ENCODE results near the gene USP31. TPM values are rescaled to one million over a fixed set of nuclear protein-coding genes. Genes with fewer than 3 reads are reported as not detected.

USP31 gene
- total RNA-seq, 1 donor from 2014 or later = 32.2 TPM

DNA sequence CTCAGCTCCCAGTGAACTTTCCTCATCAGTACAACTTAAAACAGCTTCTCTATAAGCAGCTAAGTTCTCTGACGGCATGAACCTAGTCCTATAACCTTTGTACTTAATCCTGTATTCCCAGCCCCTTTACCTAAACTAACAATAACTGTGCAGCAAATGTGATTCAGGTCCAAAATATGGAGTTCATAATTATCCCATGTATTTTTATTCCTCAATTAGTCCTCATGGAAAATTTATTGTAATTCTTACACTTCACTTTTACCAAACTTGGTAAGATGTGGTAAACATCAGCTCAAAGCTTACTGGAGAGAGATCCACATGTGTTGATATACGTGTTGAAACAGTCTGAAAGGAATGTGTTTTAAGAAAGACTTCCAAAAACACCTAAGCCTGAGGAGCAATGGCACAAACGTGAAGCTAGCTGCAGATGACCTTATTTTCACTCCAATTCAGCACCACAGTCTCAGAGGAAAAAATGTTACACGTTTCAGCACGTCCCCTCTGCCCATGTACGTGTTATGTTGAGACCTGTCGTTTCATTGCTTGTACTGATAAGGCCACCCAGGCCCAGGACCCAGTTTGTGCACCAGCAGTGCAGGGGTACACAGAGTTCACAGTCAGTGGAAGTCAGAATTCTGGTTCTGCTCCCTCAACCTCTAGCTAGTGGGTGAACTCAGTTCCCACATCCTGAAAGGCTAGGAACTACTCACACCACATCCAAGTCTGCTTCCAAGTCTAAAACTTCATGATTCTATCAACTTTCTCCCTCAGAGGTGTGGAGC is 7.1 kb downstream of the USP31 start:
- intact Hi-C loops (cut with DNase I) = no loop called here
- Histone ChIP-seq H3K36me3 (no peaks in the 10 kb centered on the region), H3K4me3 (peak overlapping the region in 1 of 2 donors; percentile 16), H3K4me1 (peaks cover 89% of the 10 kb centered on the region), H3K27me3 (no peaks in the 10 kb centered on the region), H3K9me3 (no peaks in the 10 kb centered on the region), H3K27ac (peak overlapping the region; percentile 79)
- TF ChIP-seq CTCF (IDR thresholded peaks at IDR 0.05) = no peak
- TF ChIP-seq POLR2AphosphoS5 (IDR thresholded peaks at IDR 0.05; ENCODE audit: insufficient read depth in 1 of 2, low read depth in 1 of 2) = peak in 1 of 2 donors; percentile 19
- TF ChIP-seq POLR2A (IDR thresholded peaks at IDR 0.05) = no peak
- DNase-seq (ENCODE audit: extremely low spot score in 2 of 2) = no peak

DNA sequence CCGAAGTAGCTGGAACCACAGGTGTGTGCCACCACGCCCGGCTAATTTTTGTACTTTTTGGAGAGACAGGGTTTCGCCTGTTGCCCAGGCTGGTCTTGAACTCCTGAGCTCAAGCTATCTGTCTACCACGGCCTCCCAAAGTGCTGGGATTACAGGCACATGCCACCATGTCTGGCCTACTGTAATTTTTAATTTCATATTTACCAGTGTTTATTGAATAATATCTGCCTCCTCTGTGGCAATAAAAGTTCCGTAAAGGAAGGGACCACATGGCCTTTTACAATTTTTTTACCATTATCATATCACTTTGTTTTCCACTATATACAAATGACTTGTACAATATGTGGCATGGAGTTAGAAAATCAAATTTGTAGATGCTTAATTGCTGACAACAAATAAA is 7.8 kb downstream of the USP31 start:
- TF ChIP-seq POLR2AphosphoS5 (IDR thresholded peaks at IDR 0.05; ENCODE audit: insufficient read depth in 1 of 2, low read depth in 1 of 2) = no peak
- peak overlapping the region; percentile 79 for H3K27ac ChIP-seq
- no peaks in the 10 kb centered on the region for H3K36me3 ChIP-seq
- DNase-seq (ENCODE audit: extremely low spot score in 2 of 2) = no peak
- H3K9me3 ChIP-seq = no peaks in the 10 kb centered on the region
- H3K4me3 ChIP-seq = no peak overlapping the region
- intact Hi-C loops (cut with DNase I) = no loop called here
- no peaks in the 10 kb centered on the region for H3K27me3 ChIP-seq
- H3K4me1 ChIP-seq = peaks cover 82% of the 10 kb centered on the region

GRCh38 chr16:23141033-23141432 is 8.2 kb downstream of the USP31 start:
- no peaks in the 10 kb centered on the region for H3K36me3 ChIP-seq
- no peak overlapping the region for H3K4me3 ChIP-seq
- no peaks in the 10 kb centered on the region for H3K27me3 ChIP-seq
- no peaks in the 10 kb centered on the region for H3K9me3 ChIP-seq
- peaks cover 78% of the 10 kb centered on the region for H3K4me1 ChIP-seq
- TF ChIP-seq POLR2AphosphoS5 (IDR thresholded peaks at IDR 0.05; ENCODE audit: insufficient read depth in 1 of 2, low read depth in 1 of 2) (no peak), CTCF (IDR thresholded peaks at IDR 0.05) (no peak), POLR2A (IDR thresholded peaks at IDR 0.05) (no peak)
- intact Hi-C loops (cut with DNase I) = no loop called here
- peak overlapping the region; percentile 79 for H3K27ac ChIP-seq
- no peak for DNase-seq (ENCODE audit: extremely low spot score in 2 of 2)

GRCh38 chr16:23140107-23140506 is 9.1 kb downstream of the USP31 start:
- no peaks in the 10 kb centered on the region for H3K27me3 ChIP-seq
- intact Hi-C loops (cut with DNase I) = no loop called here
- DNase-seq (ENCODE audit: extremely low spot score in 2 of 2) = no peak
- H3K9me3 ChIP-seq = no peaks in the 10 kb centered on the region
- TF ChIP-seq POLR2AphosphoS5 (IDR thresholded peaks at IDR 0.05; ENCODE audit: insufficient read depth in 1 of 2, low read depth in 1 of 2) = no peak
- no peak for TF ChIP-seq POLR2A (IDR thresholded peaks at IDR 0.05)
- H3K36me3 ChIP-seq = no peaks in the 10 kb centered on the region
- H3K4me3 ChIP-seq = no peak overlapping the region
- peak overlapping the region; percentile 79 for H3K27ac ChIP-seq
- peaks cover 69% of the 10 kb centered on the region for H3K4me1 ChIP-seq

DNA sequence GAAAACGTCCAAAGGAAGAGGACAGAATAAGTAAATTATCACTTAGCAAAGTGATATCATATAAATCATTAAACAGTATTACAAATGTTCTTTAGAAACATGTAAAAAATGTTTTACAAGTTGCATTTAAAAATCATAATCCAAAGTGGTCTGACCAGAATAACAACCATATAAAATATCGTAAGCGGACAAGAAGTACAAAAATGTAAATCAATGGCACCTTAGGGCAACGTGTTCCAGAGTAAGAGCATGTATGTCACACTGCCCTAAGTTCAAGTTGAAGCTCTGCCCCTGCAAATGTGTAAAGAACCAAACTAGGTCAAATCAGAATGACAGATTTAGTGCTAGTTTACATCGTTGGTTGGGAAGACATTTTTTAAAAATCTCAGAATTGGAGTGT is 11.4 kb downstream of the USP31 start:
- peak overlapping the region; percentile 15 for H3K27ac ChIP-seq
- H3K4me1 ChIP-seq = peaks cover 62% of the 10 kb centered on the region
- intact Hi-C loops (cut with DNase I) = no loop called here

More for the DNA sequence above, 11.4 kb downstream of the USP31 start:
- H3K9me3 ChIP-seq = no peaks in the 10 kb centered on the region
- no peaks in the 10 kb centered on the region for H3K36me3 ChIP-seq
- TF ChIP-seq POLR2AphosphoS5 (IDR thresholded peaks at IDR 0.05; ENCODE audit: insufficient read depth in 1 of 2, low read depth in 1 of 2) (peak in 1 of 2 donors; percentile 64), CTCF (IDR thresholded peaks at IDR 0.05) (no peak)
- no peaks in the 10 kb centered on the region for H3K27me3 ChIP-seq
- no peak overlapping the region for H3K4me3 ChIP-seq
- DNase-seq (ENCODE audit: extremely low spot score in 2 of 2) = no peak

All from vagina (tissue), 2 donors.